Sciatic nerve (tissue), 2 donors: ENCODE results near the gene TSPAN31. TPM values are rescaled to one million over a fixed set of nuclear protein-coding genes. Genes with fewer than 3 reads are reported as not detected.
"Not testable (repeated sequence)": the region's sequence is repeated elsewhere in the genome, so short reads cannot be mapped to it uniquely, and the experiment has no call there.

Experiments used
- ATAC-seq: fragments of 200-7000 bp; cut with Tn5 transposase; one replicate; pipeline ENCODE4 v1.9.1; 2020; ENCODE audit warnings: mild to moderate bottlenecking, moderate library complexity
- DNase-seq: peaks from one replicate; pipeline ENCODE4 v3.0.0-alpha.2; 2020; ENCODE audit warnings: low spot score
- intact Hi-C: fragments of 100-400 bp; cut with DNase I; formaldehyde crosslinking; loops from one replicate; pipeline ENCODE4 v1.14.2; 2022
- total RNA-seq: library from RNA; stranded (reverse); fragmentation: NEBNext Ultra II Directional; extraction: Animal tissue kit (Norgen Biotek cat#: 25700); gene quantifications from one replicate; pipeline ENCODE4 v1.2.1, GENCODE V29; 2021
- donor health status: DM: no; HTN: no; CAD: no.
- donor health status: DM: no; HTN: no; CAD: no.

TSPAN31 gene
- total RNA-seq, 1 donor from 2014 or later, result 37.1 TPM

GRCh38 chr12:57760347-57760982, 15.6 kb downstream of the TSPAN31 start:
- intact Hi-C loops, result no loop called here
- DNase-seq, result no peak
- ATAC-seq, result no peak

GRCh38 chr12:57761391-57761998, 16.7 kb downstream of the TSPAN31 start:
- no peak for ATAC-seq
- DNase-seq, result no peak
- intact Hi-C loops, result no loop called here

- intact Hi-C loops, result no loop called here
- ATAC-seq (no peak), DNase-seq (no peak)
These were observed 17.6 kb downstream of the TSPAN31 start for GRCh38 chr12:57762463-57762862.

GRCh38 chr12:57763881-57764661, 19.2 kb downstream of the TSPAN31 start:
- ATAC-seq, result no peak
- intact Hi-C loops, result no loop called here
- no peak for DNase-seq

GRCh38 chr12:57764662-57765002, 19.8 kb downstream of the TSPAN31 start:
- intact Hi-C loops, result no loop called here
- ATAC-seq, result no peak

GRCh38 chr12:57765003-57765697, 20.3 kb downstream of the TSPAN31 start:
- ATAC-seq, result peak; percentile 53
- intact Hi-C loops, result no loop called here
- no peak for DNase-seq

More at GRCh38 chr12:57764662-57765002, 19.8 kb downstream of the TSPAN31 start:
- no peak for DNase-seq

- DNase-seq (no peak), ATAC-seq (peak; percentile 3)
- intact Hi-C loops, result no loop called here
These were observed 21.0 kb downstream of the TSPAN31 start for GRCh38 chr12:57765698-57766463.

- peak; percentile 14 for ATAC-seq
- intact Hi-C loops, result no loop called here
- DNase-seq, result no peak
These were observed 21.8 kb downstream of the TSPAN31 start, which contains the start of gene CYP27B1 for GRCh38 chr12:57766464-57767304. TSS of gene CYP27B1 (minus strand) at chr12:57767078. CDS start at chr12:57767041, 37 bp downstream.

GRCh38 chr12:57767305-57767698, 22.5 kb downstream of the TSPAN31 start:
- ATAC-seq, result no peak

GRCh38 chr12:57767876-57768275, 23.0 kb downstream of the TSPAN31 start:
- DNase-seq (no peak), ATAC-seq (no peak)
- intact Hi-C loops, result no loop called here

More at GRCh38 chr12:57767305-57767698, 22.5 kb downstream of the TSPAN31 start:
- no peak for DNase-seq
- intact Hi-C loops, result no loop called here

GRCh38 chr12:57769594-57769993, 24.8 kb downstream of the TSPAN31 start:
- intact Hi-C loops, result no loop called here
- no peak for DNase-seq
- no peak for ATAC-seq

GRCh38 chr12:57770734-57771133, 25.9 kb downstream of the TSPAN31 start:
- ATAC-seq, result no peak
- no peak for DNase-seq
- intact Hi-C loops, result no loop called here

- DNase-seq (peak; percentile 94), ATAC-seq (peak; percentile 88)
- intact Hi-C loops, result no loop called here
These were observed 26.5 kb downstream of the TSPAN31 start for GRCh38 chr12:57771236-57771872.

- intact Hi-C loops, result no loop called here
- peak; percentile 95 for DNase-seq
These were observed 27.1 kb downstream of the TSPAN31 start, which contains the start of gene METTL1 for GRCh38 chr12:57771873-57772428. TSS of gene METTL1 (minus strand) at chr12:57772105. CDS start at chr12:57772083, 22 bp downstream.

GRCh38 chr12:57772429-57773322, 27.8 kb downstream of the TSPAN31 start, which contains the start of gene EEF1AKMT3:
TSS of gene EEF1AKMT3 (plus strand) at chr12:57772614. CDS start at chr12:57772725, 111 bp downstream.
- DNase-seq, result peak; percentile 83
- intact Hi-C loops, result no loop called here

More at GRCh38 chr12:57771873-57772428, 27.1 kb downstream of the TSPAN31 start, which contains the start of gene METTL1:
- ATAC-seq, result peak; percentile 98

GRCh38 chr12:57774634-57775033, 29.8 kb downstream of the TSPAN31 start:
- ATAC-seq, intact Hi-C loops, DNase-seq: not testable (repeated sequence)

More at GRCh38 chr12:57772429-57773322, 27.8 kb downstream of the TSPAN31 start, which contains the start of gene EEF1AKMT3:
- peak; percentile 79 for ATAC-seq
